HEK293 (cell line): ENCODE measurements around the gene ASIC3.
A peak's percentile ranks its signal among the peaks of the same experiment; 100 is the strongest.

Experiments used
- KLF1 ChIP-seq: fragments of 450-650 bp; formaldehyde crosslinking; IDR thresholded peaks from 2 replicates; pipeline ENCODE4 v1.5.1; 2016; ENCODE audit warnings: missing biosample characterization, missing genetic modification characterization
- KLF8 ChIP-seq: fragments of 450-650 bp; formaldehyde crosslinking; IDR thresholded peaks from 2 replicates; pipeline ENCODE4 v1.5.1; 2016; ENCODE audit warnings: missing biosample characterization, missing genetic modification characterization
- KLF9 ChIP-seq: fragments of 450-650 bp; formaldehyde crosslinking; IDR thresholded peaks from 2 replicates; pipeline ENCODE4 v1.5.1; 2016; ENCODE audit warnings: missing biosample characterization, missing genetic modification characterization, low read depth
- MYNN ChIP-seq: fragments of 450-650 bp; formaldehyde crosslinking; IDR thresholded peaks from 2 replicates; pipeline ENCODE4 v1.5.1; 2016; ENCODE audit warnings: missing biosample characterization, missing genetic modification characterization, borderline replicate concordance
- OVOL3 ChIP-seq: fragments of 450-650 bp; formaldehyde crosslinking; IDR thresholded peaks from 2 replicates; pipeline ENCODE4 v1.5.1; 2016; ENCODE audit warnings: missing biosample characterization, missing genetic modification characterization
- SALL2 ChIP-seq: fragments of 450-650 bp; formaldehyde crosslinking; IDR thresholded peaks from 2 replicates; pipeline ENCODE4 v1.5.0; 2017; ENCODE audit warnings: missing biosample characterization, mild to moderate bottlenecking, missing genetic modification characterization, borderline replicate concordance
- SP2 ChIP-seq: fragments of 450-650 bp; formaldehyde crosslinking; IDR thresholded peaks from 2 replicates; pipeline ENCODE4 v1.5.1; 2016; ENCODE audit warnings: missing biosample characterization, missing genetic modification characterization
- TCF7L2 ChIP-seq: IDR thresholded peaks from 2 replicates; pipeline ENCODE4 v1.6.1; 2011; ENCODE audit warnings: low read depth, mild to moderate bottlenecking, inconsistent platforms, low read length, moderate library complexity, borderline replicate concordance
- TRIM28 ChIP-seq: IDR thresholded peaks from 2 replicates; pipeline ENCODE4 v1.6.1; 2011; ENCODE audit warnings: low read length, control low read depth, borderline replicate concordance
- ZBTB48 ChIP-seq: fragments of 450-650 bp; formaldehyde crosslinking; IDR thresholded peaks from 2 replicates; pipeline ENCODE4 v1.5.1; 2016; ENCODE audit warnings: missing biosample characterization, missing genetic modification characterization
- ZBTB7A ChIP-seq: fragments of 450-650 bp; formaldehyde crosslinking; IDR thresholded peaks from 2 replicates; pipeline ENCODE4 v1.5.1; 2016; ENCODE audit warnings: low read depth, missing biosample characterization, missing genetic modification characterization
- ZBTB8A ChIP-seq: fragments of 450-650 bp; formaldehyde crosslinking; IDR thresholded peaks from 2 replicates; pipeline ENCODE4 v1.5.1; 2016; ENCODE audit warnings: missing biosample characterization, missing genetic modification characterization
- ZEB2 ChIP-seq: fragments of 450-650 bp; formaldehyde crosslinking; IDR thresholded peaks from 2 replicates; pipeline ENCODE4 v1.5.1; 2016; ENCODE audit warnings: missing biosample characterization, missing genetic modification characterization
- ZFP3 ChIP-seq: fragments of 450-650 bp; formaldehyde crosslinking; IDR thresholded peaks from 2 replicates; pipeline ENCODE4 v1.5.1; 2016; ENCODE audit warnings: low read depth, missing biosample characterization, missing genetic modification characterization
- ZNF112 ChIP-seq: fragments of 450-650 bp; formaldehyde crosslinking; IDR thresholded peaks from 2 replicates; pipeline ENCODE4 v1.5.0; 2017; ENCODE audit warnings: missing biosample characterization, missing genetic modification characterization
- ZNF16 ChIP-seq: fragments of 450-650 bp; formaldehyde crosslinking; IDR thresholded peaks from 2 replicates; pipeline ENCODE4 v1.5.1; 2016; ENCODE audit warnings: low read depth, missing biosample characterization, missing genetic modification characterization
- ZNF175 ChIP-seq: fragments of 450-650 bp; formaldehyde crosslinking; IDR thresholded peaks from 2 replicates; pipeline ENCODE4 v1.5.1; 2016; ENCODE audit warnings: missing biosample characterization, missing genetic modification characterization
- ZNF19 ChIP-seq: fragments of 450-650 bp; formaldehyde crosslinking; IDR thresholded peaks from 2 replicates; pipeline ENCODE4; 2016; ENCODE audit warnings: missing biosample characterization, missing genetic modification characterization, low read depth
- ZNF202 ChIP-seq: fragments of 450-650 bp; formaldehyde crosslinking; IDR thresholded peaks from 2 replicates; pipeline ENCODE4 v1.5.1; 2016; ENCODE audit warnings: missing biosample characterization, missing genetic modification characterization, borderline replicate concordance
- ZNF274 ChIP-seq, 2 experiments: fragments of 200-500 bp in 1 of 2; fragments of 450-650 bp in 1 of 2; sonication (Bioruptor generic) in 1 of 2; formaldehyde crosslinking in 1 of 2; IDR thresholded peaks; 2 replicates each; pipeline versions ENCODE4 v1.5.1 to v1.6.1; 2014 to 2016; ENCODE audit warnings: borderline replicate concordance in 1 of 2, inconsistent platforms in 1 of 2, low read length in 1 of 2, missing biosample characterization in 1 of 2, missing genetic modification characterization in 1 of 2
- ZNF292 ChIP-seq: fragments of 450-650 bp; formaldehyde crosslinking; IDR thresholded peaks from 2 replicates; pipeline ENCODE4 v1.5.1; 2016; ENCODE audit warnings: low read depth, missing biosample characterization, missing genetic modification characterization, borderline replicate concordance
- ZNF350 ChIP-seq: fragments of 450-650 bp; formaldehyde crosslinking; IDR thresholded peaks from 2 replicates; pipeline ENCODE4 v1.5.0; 2017; ENCODE audit warnings: missing biosample characterization, mild to moderate bottlenecking, missing genetic modification characterization
- ZNF394 ChIP-seq: fragments of 450-650 bp; formaldehyde crosslinking; IDR thresholded peaks from 2 replicates; pipeline ENCODE4 v1.5.1; 2016; ENCODE audit warnings: missing biosample characterization, missing genetic modification characterization, mild to moderate bottlenecking, moderate library complexity, borderline replicate concordance
- ZNF423 ChIP-seq: fragments of 450-650 bp; formaldehyde crosslinking; IDR thresholded peaks from 2 replicates; pipeline ENCODE4 v1.5.1; 2016; ENCODE audit warnings: missing biosample characterization, missing genetic modification characterization
- ZNF610 ChIP-seq: fragments of 450-650 bp; formaldehyde crosslinking; IDR thresholded peaks from 2 replicates; pipeline ENCODE4 v1.5.1; 2016; ENCODE audit warnings: missing biosample characterization, missing genetic modification characterization, borderline replicate concordance
- ZNF623 ChIP-seq: fragments of 450-650 bp; formaldehyde crosslinking; IDR thresholded peaks from 2 replicates; pipeline ENCODE4 v1.5.1; 2016; ENCODE audit warnings: missing biosample characterization, missing genetic modification characterization
- ZNF701 ChIP-seq: fragments of 450-650 bp; formaldehyde crosslinking; IDR thresholded peaks from 2 replicates; pipeline ENCODE4 v1.5.1; 2016; ENCODE audit warnings: missing biosample characterization, missing genetic modification characterization
- ZNF76 ChIP-seq: fragments of 450-650 bp; formaldehyde crosslinking; IDR thresholded peaks from 2 replicates; pipeline ENCODE4; 2016; ENCODE audit warnings: low read depth, missing biosample characterization, missing genetic modification characterization, borderline replicate concordance
- ZNF785 ChIP-seq: fragments of 450-650 bp; formaldehyde crosslinking; IDR thresholded peaks from 2 replicates; pipeline ENCODE4 v1.5.1; 2016; ENCODE audit warnings: missing biosample characterization, missing genetic modification characterization
- TF ChIP-seq, protein P1 (sequence below): fragments of 450-650 bp; formaldehyde crosslinking; IDR thresholded peaks from 2 replicates; pipeline ENCODE4 v1.5.1; 2016; ENCODE audit warnings: missing biosample characterization, missing genetic modification characterization
- TF ChIP-seq, protein P2 (sequence below): fragments of 450-650 bp; formaldehyde crosslinking; IDR thresholded peaks from 2 replicates; pipeline ENCODE4 v1.5.1; 2016; ENCODE audit warnings: missing biosample characterization, missing genetic modification characterization

Gene ASIC3

DNA sequence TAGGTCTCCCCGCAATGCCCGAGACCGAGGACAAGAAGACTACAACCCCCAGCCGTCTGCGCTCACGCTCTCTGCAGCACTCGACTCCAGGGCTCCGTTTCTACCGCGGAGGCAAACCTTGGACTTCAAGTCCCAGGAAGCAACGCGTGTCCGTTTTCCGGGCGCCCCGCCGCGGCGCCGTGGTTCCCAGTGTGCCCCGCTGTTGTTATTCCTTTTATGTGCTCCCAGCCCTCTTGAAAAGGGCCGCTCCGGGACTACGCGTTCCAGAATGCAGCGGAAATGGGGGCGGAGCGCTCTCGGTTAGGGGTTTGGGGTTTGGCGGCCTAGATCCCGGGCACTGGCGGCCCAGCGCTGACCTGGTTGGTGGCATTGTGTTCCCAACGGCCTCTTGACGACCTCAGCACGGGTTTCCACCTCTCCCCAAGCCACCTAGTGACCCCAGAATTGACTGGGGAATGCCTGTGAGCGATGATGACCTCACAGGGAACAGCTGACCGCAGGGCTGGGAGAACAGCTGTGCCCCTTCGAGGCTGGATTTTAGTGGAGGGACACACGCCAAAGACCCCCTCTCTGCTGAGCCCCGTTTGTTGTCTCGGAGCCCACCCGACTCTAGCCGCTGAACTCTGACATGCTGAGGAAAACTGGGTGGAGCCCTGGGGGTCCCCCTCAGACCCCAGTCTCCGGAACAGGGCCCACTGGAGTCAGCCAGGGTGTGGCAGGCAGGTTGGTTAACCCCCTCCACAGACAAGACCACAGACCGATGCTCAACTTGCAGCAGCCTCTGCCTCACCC, 9.9 kb downstream of the ASIC3 start (continued):
- TF ChIP-seq ZNF16 (tag by site-specific recombination) (no peak), ZNF112 (tag by site-specific recombination) (no peak), ZNF350 (no peak), ZNF423 (tag by site-specific recombination) (no peak), OVOL3 (tag by site-specific recombination) (no peak), ZBTB8A (tag by site-specific recombination) (peak; percentile 73), TCF7L2 (peak; percentile 100), TRIM28 (0 out of 2 replicates have a peak, but pooled peaks have one; percentile 26), ZBTB48 (tag by site-specific recombination) (peak; percentile 96), ZNF610 (0 out of 2 replicates have a peak, but pooled peaks have one; percentile 19), KLF9 (tag by site-specific recombination) (peak; percentile 68), ZNF19 (tag by site-specific recombination) (no peak), ZNF175 (no peak), ZNF292 (no peak), ZNF623 (tag by site-specific recombination) (0 out of 2 replicates have a peak, but pooled peaks have one; percentile 12), ZNF76 (tag by site-specific recombination) (peak; percentile 99), ZNF785 (tag by site-specific recombination) (0 out of 2 replicates have a peak, but pooled peaks have one; percentile 23), ZNF701 (no peak), ZEB2 (tag by site-specific recombination) (peak; percentile 97), ZNF202 (tag by site-specific recombination) (no peak), KLF8 (tag by site-specific recombination) (peak; percentile 70; the same call in 1 of the 2 replicates), SALL2 (no peak), KLF1 (tag by site-specific recombination) (peak; percentile 34; the same call in 1 of the 2 replicates), MYNN (tag by site-specific recombination) (no peak), ZNF274 (IDR thresholded peaks at IDR 0.05; ENCODE audit: low read length) (no peak), ZNF274 (tag by site-specific recombination; IDR thresholded peaks at IDR 0.05; ENCODE audit: borderline replicate concordance) (no peak), ZBTB7A (tag by site-specific recombination) (peak; percentile 63; the same call in 1 of the 2 replicates), ZNF394 (tag by site-specific recombination) (peak; percentile 50; the same call in 1 of the 2 replicates), ZFP3 (tag by site-specific recombination) (no peak), SP2 (tag by site-specific recombination) (peak; percentile 83)
- TF ChIP-seq, protein P1, sequence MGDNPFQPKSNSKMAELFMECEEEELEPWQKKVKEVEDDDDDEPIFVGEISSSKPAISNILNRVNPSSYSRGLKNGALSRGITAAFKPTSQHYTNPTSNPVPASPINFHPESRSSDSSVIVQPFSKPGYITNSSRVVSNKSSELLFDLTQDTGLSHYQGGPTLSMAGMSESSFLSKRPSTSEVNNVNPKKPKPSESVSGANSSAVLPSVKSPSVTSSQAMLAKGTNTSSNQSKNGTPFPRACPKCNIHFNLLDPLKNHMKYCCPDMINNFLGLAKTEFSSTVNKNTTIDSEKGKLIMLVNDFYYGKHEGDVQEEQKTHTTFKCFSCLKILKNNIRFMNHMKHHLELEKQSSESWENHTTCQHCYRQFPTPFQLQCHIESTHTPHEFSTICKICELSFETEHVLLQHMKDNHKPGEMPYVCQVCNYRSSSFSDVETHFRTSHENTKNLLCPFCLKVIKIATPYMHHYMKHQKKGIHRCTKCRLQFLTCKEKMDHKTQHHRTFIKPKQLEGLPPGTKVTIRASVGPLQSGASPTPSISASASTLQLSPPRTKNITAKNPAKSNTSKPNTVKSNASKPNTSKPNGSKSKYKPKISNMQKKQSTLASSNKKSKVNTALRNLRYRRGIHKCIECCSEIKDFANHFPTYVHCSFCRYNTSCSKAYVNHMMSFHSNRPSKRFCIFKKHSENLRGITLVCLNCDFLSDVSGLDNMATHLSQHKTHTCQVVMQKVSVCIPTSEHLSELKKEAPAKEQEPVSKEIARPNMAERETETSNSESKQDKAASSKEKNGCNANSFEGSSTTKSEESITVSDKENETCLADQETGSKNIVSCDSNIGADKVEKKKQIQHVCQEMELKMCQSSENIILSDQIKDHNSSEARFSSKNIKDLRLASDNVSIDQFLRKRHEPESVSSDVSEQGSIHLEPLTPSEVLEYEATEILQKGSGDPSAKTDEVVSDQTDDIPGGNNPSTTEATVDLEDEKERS (tag by site-specific recombination): no peak
- TF ChIP-seq, protein P2, sequence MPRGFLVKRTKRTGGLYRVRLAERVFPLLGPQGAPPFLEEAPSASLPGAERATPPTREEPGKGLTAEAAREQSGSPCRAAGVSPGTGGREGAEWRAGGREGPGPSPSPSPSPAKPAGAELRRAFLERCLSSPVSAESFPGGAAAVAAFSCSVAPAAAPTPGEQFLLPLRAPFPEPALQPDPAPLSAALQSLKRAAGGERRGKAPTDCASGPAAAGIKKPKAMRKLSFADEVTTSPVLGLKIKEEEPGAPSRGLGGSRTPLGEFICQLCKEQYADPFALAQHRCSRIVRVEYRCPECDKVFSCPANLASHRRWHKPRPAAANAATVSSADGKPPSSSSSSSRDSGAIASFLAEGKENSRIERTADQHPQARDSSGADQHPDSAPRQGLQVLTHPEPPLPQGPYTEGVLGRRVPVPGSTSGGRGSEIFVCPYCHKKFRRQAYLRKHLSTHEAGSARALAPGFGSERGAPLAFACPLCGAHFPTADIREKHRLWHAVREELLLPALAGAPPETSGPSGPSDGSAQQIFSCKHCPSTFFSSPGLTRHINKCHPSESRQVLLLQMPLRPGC (tag by site-specific recombination): peak; percentile 29; the same call in 1 of the 2 replicates
